ENCODE measurements around the gene QTRT2. TPM values are rescaled to one million over a fixed set of nuclear protein-coding genes. Genes with fewer than 3 reads are reported as not detected.

The QTRT2 gene
- total and polyA plus RNA-seq, 9 of the 15 experiments (the other 6 are each of a cell fraction or from before 2014, with no cell fraction given): 10.2 to 25.1 (median 17.3) TPM

DNA sequence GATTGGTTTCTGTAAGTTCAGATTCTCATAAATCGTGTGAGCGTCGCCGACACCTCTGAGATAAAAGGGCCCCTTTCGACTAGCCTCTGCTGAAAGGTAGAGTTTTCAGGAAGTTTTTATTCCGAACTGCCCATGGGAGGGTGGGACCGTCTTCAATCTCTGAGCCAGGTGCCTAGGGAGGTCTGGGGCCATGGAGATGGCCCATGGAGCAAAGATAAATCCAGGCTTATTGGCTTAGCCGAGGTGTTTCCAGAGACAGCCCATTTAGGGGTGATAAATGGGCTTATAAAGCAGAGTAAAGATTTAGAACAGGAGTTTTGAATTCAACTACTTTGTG is 442 bp downstream of the QTRT2 start (continued):
- TF ChIP-seq, protein P1, sequence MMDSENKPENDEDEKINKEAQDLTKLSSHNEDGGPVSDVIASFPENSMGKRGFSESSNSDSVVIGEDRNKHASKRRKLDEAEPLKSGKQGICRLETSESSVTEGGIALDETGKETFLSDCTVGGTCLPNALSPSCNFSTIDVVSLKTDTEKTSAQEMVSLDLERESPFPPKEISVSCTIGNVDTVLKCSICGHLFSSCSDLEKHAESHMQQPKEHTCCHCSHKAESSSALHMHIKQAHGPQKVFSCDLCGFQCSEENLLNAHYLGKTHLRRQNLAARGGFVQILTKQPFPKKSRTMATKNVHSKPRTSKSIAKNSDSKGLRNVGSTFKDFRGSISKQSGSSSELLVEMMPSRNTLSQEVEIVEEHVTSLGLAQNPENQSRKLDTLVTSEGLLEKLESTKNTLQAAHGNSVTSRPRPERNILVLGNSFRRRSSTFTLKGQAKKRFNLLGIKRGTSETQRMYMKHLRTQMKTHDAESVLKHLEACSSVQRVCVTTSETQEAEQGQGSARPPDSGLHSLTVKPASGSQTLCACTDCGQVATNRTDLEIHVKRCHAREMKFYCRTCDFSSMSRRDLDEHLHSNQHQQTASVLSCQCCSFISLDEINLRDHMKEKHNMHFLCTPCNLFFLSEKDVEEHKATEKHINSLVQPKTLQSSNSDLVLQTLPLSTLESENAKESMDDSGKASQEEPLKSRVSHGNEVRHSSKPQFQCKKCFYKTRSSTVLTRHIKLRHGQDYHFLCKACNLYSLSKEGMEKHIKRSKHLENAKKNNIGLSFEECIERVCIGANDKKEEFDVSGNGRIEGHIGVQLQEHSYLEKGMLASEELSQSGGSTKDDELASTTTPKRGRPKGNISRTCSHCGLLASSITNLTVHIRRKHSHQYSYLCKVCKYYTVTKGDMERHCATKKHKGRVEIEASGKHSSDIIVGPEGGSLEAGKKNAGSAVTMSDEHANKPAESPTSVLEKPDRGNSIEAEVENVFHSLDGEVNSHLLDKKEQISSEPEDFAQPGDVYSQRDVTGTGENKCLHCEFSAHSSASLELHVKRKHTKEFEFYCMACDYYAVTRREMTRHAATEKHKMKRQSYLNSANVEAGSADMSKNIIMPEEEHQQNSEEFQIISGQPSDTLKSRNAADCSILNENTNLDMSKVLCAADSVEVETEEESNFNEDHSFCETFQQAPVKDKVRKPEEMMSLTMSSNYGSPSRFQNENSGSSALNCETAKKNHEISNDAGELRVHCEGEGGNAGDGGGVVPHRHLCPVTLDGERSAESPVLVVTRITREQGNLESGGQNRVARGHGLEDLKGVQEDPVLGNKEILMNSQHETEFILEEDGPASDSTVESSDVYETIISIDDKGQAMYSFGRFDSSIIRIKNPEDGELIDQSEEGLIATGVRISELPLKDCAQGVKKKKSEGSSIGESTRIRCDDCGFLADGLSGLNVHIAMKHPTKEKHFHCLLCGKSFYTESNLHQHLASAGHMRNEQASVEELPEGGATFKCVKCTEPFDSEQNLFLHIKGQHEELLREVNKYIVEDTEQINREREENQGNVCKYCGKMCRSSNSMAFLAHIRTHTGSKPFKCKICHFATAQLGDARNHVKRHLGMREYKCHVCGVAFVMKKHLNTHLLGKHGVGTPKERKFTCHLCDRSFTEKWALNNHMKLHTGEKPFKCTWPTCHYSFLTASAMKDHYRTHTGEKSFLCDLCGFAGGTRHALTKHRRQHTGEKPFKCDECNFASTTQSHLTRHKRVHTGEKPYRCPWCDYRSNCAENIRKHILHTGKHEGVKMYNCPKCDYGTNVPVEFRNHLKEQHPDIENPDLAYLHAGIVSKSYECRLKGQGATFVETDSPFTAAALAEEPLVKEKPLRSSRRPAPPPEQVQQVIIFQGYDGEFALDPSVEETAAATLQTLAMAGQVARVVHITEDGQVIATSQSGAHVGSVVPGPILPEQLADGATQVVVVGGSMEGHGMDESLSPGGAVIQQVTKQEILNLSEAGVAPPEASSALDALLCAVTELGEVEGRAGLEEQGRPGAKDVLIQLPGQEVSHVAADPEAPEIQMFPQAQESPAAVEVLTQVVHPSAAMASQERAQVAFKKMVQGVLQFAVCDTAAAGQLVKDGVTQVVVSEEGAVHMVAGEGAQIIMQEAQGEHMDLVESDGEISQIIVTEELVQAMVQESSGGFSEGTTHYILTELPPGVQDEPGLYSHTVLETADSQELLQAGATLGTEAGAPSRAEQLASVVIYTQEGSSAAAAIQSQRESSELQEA (IDR thresholded peaks at IDR 0.05; ENCODE audit: low read depth): 0 out of 2 replicates have a peak, but pooled peaks have one; percentile 5
- TF ChIP-seq, protein P2, sequence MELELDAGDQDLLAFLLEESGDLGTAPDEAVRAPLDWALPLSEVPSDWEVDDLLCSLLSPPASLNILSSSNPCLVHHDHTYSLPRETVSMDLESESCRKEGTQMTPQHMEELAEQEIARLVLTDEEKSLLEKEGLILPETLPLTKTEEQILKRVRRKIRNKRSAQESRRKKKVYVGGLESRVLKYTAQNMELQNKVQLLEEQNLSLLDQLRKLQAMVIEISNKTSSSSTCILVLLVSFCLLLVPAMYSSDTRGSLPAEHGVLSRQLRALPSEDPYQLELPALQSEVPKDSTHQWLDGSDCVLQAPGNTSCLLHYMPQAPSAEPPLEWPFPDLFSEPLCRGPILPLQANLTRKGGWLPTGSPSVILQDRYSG (tag; conservative IDR thresholded peaks at IDR 0.05; ENCODE audit: low read depth): no peak
- TF ChIP-seq ZNF253 (CRISPR knock-in tag; conservative IDR thresholded peaks at IDR 0.05): no peak
- TF ChIP-seq TSC22D4 (tag; IDR thresholded peaks at IDR 0.05): no peak
- TF ChIP-seq ZNF232 (CRISPR knock-in tag; IDR thresholded peaks at IDR 0.05): no peak
- no peak for TF ChIP-seq ZNF668 (CRISPR knock-in tag; IDR thresholded peaks at IDR 0.05)
- TF ChIP-seq CBX8 (IDR thresholded peaks at IDR 0.05; ENCODE audit: borderline replicate concordance, extremely low read depth, low read depth, low read length, poor library complexity, severe bottlenecking): no peak
- no peak for TF ChIP-seq ZFP1 (CRISPR knock-in tag; IDR thresholded peaks at IDR 0.05)
- TF ChIP-seq BRCA1 (IDR thresholded peaks at IDR 0.05): no peak
- no peak for TF ChIP-seq BRCA1 (CRISPR knock-in tag; IDR thresholded peaks at IDR 0.05)

Data from K562 (cell line).